ENCODE results near the gene MYOZ1.
"Not testable (repeated sequence)": the region's sequence is repeated elsewhere in the genome, so short reads cannot be mapped to it uniquely, and the experiment has no call there.

DNA sequence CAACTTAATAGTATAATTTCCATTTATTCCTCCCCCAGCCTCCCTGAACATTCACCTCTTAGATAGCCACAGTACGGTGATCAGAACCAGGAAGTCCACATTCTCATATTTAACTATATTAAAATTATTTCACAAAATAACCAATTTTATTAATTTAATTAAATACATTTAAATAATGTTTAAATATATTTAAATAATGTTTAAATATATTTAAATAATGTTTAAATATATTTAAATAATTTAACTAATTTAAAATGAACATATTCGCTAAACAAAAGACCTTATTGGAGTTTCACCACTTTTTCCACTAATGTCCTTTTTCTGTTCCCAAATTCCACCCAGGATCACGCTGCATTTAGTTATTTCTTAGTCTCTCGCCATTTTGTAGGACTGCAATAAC is 27.1 kb upstream of the MYOZ1 start:
- not testable (repeated sequence) for TF ChIP-seq POLR2A (IDR thresholded peaks at IDR 0.05)
- TF ChIP-seq, protein P1, sequence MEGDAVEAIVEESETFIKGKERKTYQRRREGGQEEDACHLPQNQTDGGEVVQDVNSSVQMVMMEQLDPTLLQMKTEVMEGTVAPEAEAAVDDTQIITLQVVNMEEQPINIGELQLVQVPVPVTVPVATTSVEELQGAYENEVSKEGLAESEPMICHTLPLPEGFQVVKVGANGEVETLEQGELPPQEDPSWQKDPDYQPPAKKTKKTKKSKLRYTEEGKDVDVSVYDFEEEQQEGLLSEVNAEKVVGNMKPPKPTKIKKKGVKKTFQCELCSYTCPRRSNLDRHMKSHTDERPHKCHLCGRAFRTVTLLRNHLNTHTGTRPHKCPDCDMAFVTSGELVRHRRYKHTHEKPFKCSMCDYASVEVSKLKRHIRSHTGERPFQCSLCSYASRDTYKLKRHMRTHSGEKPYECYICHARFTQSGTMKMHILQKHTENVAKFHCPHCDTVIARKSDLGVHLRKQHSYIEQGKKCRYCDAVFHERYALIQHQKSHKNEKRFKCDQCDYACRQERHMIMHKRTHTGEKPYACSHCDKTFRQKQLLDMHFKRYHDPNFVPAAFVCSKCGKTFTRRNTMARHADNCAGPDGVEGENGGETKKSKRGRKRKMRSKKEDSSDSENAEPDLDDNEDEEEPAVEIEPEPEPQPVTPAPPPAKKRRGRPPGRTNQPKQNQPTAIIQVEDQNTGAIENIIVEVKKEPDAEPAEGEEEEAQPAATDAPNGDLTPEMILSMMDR (IDR thresholded peaks at IDR 0.05): not testable (repeated sequence)

All from tibial nerve (tissue), 3 donors.